Activated naive CD4-positive, alpha-beta T cell treated with anti-CD3 and anti-CD28 coated beads, Interleukin-2, amount 10 ng/mL, durations not matched to agents 7 days and 5 days (primary cell): ENCODE results near the gene TPMT.
"Not testable (repeated sequence)": the region's sequence is repeated elsewhere in the genome, so short reads cannot be mapped to it uniquely, and the experiment has no call there.

ENCODE experiments used
- CTCF ChIA-PET: fragments of 350-600 bp; sonication (Branson Sonifier 250); formaldehyde crosslinking; loops from one replicate; lab custom pipeline; 2021; ENCODE audit warnings: antibody characterized with exemption; lab: Charles Lee
- DNase-seq: peaks from one replicate; pipeline ENCODE4 v3.0.0-alpha.2; 2020
- H3K27ac Mint-ChIP-seq: one replicate; pipeline ENCODE4 v1.8.0; 2021; ENCODE audit warnings: mild to moderate bottlenecking, moderate library complexity, mixed read lengths
- H3K27me3 Mint-ChIP-seq: one replicate; pipeline ENCODE4 v1.8.0; 2021; ENCODE audit warnings: mild to moderate bottlenecking, mixed read lengths
- H3K36me3 Mint-ChIP-seq: one replicate; pipeline ENCODE4 v1.8.0; 2021; ENCODE audit warnings: mixed read lengths
- H3K4me1 Mint-ChIP-seq: one replicate; pipeline ENCODE4 v1.8.0; 2021; ENCODE audit warnings: mixed read lengths
- H3K4me3 Mint-ChIP-seq: one replicate; pipeline ENCODE4 v1.8.0; 2021; ENCODE audit warnings: mild to moderate bottlenecking, moderate library complexity, mixed read lengths
- H3K9me3 Mint-ChIP-seq: one replicate; pipeline ENCODE4 v1.8.0; 2021; ENCODE audit warnings: mixed read lengths

TPMT gene

GRCh38 chr6:18171871-18172270 is 17.0 kb upstream of the TPMT start:
- CTCF ChIA-PET = no interaction called here
- H3K4me3 Mint-ChIP-seq = no peak overlapping the region

DNA sequence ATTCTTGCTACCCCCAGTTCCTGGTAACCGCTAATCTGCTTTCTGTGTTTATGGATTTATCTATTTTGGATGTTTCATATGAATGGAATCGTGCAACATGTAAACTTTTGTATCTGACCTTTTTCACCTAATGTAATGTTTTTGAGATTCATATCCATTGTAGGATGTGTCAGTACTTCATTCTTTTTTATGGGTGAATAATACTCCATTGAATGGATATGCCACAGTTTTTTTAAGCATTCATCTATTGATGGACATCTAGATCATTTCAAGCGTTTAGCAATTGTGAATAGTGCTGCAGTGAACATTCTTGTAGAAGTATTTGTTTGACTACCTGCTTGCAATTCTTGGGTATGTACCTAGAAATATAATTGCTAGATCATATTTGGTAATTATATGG is 13.4 kb upstream of the TPMT start:
- H3K27me3 Mint-ChIP-seq = no peaks in the 10 kb centered on the region
- no peak overlapping the region for H3K4me3 Mint-ChIP-seq
- H3K36me3 Mint-ChIP-seq = peaks cover 22% of the 10 kb centered on the region
- no peak overlapping the region for H3K27ac Mint-ChIP-seq
- DNase-seq = no peak
- no peaks in the 10 kb centered on the region for H3K4me1 Mint-ChIP-seq
- CTCF ChIA-PET = no interaction called here
- H3K9me3 Mint-ChIP-seq = peaks cover 3% of the 10 kb centered on the region

More at GRCh38 chr6:18171871-18172270, 17.0 kb upstream of the TPMT start:
- H3K4me1 Mint-ChIP-seq = no peaks in the 10 kb centered on the region
- no peak overlapping the region for H3K27ac Mint-ChIP-seq
- H3K9me3 Mint-ChIP-seq = peaks cover 3% of the 10 kb centered on the region
- no peak for DNase-seq
- peaks cover 29% of the 10 kb centered on the region for H3K36me3 Mint-ChIP-seq
- no peaks in the 10 kb centered on the region for H3K27me3 Mint-ChIP-seq

- peaks cover 3% of the 10 kb centered on the region for H3K9me3 Mint-ChIP-seq
- H3K4me3 Mint-ChIP-seq = no peak overlapping the region
- H3K36me3 Mint-ChIP-seq = peaks cover 27% of the 10 kb centered on the region
- no peak for DNase-seq
- no peak overlapping the region for H3K27ac Mint-ChIP-seq
- H3K4me1 Mint-ChIP-seq = no peaks in the 10 kb centered on the region
- CTCF ChIA-PET = interaction anchor here (0.6 kb wide), 2 partner anchors 35 to 1242 kb away, joined by 3 read pairs; no protein-coding TSS in a partner anchor
- H3K27me3 Mint-ChIP-seq = no peaks in the 10 kb centered on the region
Observed at GRCh38 chr6:18166312-18167036, 11.6 kb upstream of the TPMT start.

DNA sequence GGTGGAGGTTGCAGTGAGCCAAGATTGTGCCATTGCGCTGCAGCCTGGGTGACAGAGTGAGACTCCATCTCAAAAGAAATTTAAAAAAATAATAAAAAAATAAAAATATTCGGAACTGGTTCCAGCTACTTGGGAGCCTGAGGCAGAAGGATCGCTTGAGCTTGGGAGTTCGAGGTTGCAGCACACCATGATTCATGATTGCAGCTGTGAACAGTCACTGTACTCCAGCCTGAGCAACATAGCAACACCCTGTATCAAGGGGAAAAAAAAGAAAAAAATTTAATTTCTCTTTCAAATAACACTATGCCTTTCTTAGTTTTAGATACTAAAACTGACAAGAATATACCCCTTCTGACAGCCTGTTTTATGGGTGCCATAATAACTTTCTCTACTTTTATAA is 10.9 kb upstream of the TPMT start:
- no peak overlapping the region for H3K4me3 Mint-ChIP-seq
- CTCF ChIA-PET = no interaction called here
- H3K4me1 Mint-ChIP-seq = peaks cover 6% of the 10 kb centered on the region
- H3K36me3 Mint-ChIP-seq = peaks cover 32% of the 10 kb centered on the region
- H3K27ac Mint-ChIP-seq = no peak overlapping the region
- no peak for DNase-seq
- H3K9me3 Mint-ChIP-seq = peaks cover 3% of the 10 kb centered on the region
- H3K27me3 Mint-ChIP-seq = no peaks in the 10 kb centered on the region

- Mint-ChIP-seq H3K9me3 (no peaks in the 10 kb centered on the region), H3K4me1 (peaks cover 9% of the 10 kb centered on the region)
- DNase-seq = no peak
Observed at GRCh38 chr6:18162401-18162800, 7.5 kb upstream of the TPMT start.

GRCh38 chr6:18161431-18161830 is 6.6 kb upstream of the TPMT start:
- CTCF ChIA-PET = no interaction called here
- no peaks in the 10 kb centered on the region for H3K27me3 Mint-ChIP-seq
- H3K36me3 Mint-ChIP-seq = peaks cover 26% of the 10 kb centered on the region
- H3K4me1 Mint-ChIP-seq = peaks cover 11% of the 10 kb centered on the region
- H3K4me3 Mint-ChIP-seq = no peak overlapping the region
- DNase-seq = no peak
- H3K27ac Mint-ChIP-seq = peak overlapping the region; percentile 16
- no peaks in the 10 kb centered on the region for H3K9me3 Mint-ChIP-seq

More at GRCh38 chr6:18162401-18162800, 7.5 kb upstream of the TPMT start:
- no peaks in the 10 kb centered on the region for H3K27me3 Mint-ChIP-seq
- no peak overlapping the region for H3K4me3 Mint-ChIP-seq
- no peak overlapping the region for H3K27ac Mint-ChIP-seq
- CTCF ChIA-PET = no interaction called here
- H3K36me3 Mint-ChIP-seq = peaks cover 26% of the 10 kb centered on the region

DNA sequence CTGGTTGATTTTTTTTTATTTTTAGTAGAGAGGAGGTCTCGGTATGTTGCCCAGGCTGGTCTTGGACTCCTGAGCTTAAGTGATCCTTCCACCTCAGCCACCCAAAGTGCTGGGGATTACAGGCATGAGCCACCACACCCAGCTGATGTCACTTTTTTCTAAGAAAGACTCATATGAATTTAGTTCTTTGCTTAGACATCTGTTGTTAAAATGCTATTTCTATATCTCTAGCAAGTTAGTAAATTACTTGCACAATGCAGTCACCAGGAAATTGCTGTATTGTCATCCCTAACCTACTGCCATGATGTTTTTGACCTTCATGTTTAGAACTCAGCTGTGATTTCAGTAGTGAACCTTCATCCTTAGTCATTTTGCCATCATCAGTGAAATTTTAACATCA is 6.0 kb upstream of the TPMT start:
- H3K4me3 Mint-ChIP-seq = no peak overlapping the region
- H3K27ac Mint-ChIP-seq = peak overlapping the region; percentile 16
- H3K4me1 Mint-ChIP-seq = peaks cover 16% of the 10 kb centered on the region
- peaks cover 26% of the 10 kb centered on the region for H3K36me3 Mint-ChIP-seq
- H3K27me3 Mint-ChIP-seq = no peaks in the 10 kb centered on the region
- no peaks in the 10 kb centered on the region for H3K9me3 Mint-ChIP-seq
- DNase-seq = no peak
- CTCF ChIA-PET = no interaction called here

DNA sequence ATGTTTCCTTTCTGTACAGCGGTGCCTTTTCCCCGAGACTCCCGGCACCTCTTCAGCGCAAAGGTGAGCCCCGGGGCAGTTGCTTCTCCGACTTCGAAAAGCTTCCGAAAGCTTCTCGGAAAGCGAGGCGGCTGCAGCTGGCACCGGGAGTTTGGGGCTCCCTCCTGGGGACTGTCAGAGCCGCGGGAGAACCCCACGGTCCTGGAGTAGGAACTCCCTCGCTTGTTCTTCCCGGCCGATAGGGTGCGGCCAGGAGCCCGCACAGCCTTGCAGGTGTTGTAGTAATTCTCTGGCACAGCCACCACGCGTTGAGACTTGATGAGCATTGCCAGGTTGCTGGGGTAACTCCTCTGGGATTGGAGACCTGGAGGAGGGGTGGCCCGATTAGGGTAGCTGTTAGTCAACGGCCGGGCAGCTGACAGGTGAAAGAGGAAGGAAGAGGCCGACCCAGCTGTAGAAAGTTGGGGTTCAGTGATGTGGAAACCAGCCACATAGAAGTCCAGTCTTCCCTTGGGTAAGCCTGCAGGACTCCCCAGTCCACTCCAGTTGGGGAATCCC is 1.1 kb upstream of the TPMT start:
- peak; percentile 59 for DNase-seq
- Mint-ChIP-seq H3K4me3 (peak overlapping the region; percentile 98), H3K27ac (peak overlapping the region; percentile 83), H3K36me3 (peaks cover 11% of the 10 kb centered on the region), H3K27me3 (peaks cover 9% of the 10 kb centered on the region), H3K9me3 (no peaks in the 10 kb centered on the region), H3K4me1 (peaks cover 32% of the 10 kb centered on the region)
- CTCF ChIA-PET = no interaction called here

GRCh38 chr6:18155150-18155863 is 430 bp upstream of the TPMT start, which contains the start of gene KDM1B:
Gene KDM1B, plus strand, starts transcription at chr6:18155422. Its CDS starts 4,474 bp downstream, at chr6:18159896.
- Mint-ChIP-seq H3K4me1 (peaks cover 30% of the 10 kb centered on the region), H3K9me3 (no peaks in the 10 kb centered on the region), H3K27me3 (peaks cover 9% of the 10 kb centered on the region), H3K36me3 (peaks cover 10% of the 10 kb centered on the region), H3K27ac (peak within 1 kb of the TSS; percentile 94), H3K4me3 (peak within 1 kb of the TSS; percentile 98)
- peak; percentile 99 for DNase-seq
- CTCF ChIA-PET = no interaction called here

DNA sequence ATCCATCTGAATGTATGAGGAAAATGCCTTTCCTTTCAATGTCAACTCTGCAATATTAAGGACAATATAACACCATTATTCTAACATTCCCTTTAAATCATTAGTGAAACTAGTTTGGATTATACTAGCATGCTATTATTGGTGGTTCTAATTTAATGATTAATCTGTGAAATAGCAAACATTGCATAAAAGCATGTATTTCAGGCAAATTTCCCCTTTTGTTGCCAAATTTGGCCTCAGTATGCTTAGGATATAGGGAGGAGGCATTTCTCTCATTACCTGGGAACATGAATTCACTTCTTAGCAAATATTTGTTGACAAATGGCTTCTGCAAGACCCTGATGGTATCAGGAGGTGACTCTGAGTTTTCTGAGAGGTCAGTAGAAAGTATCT is 1.6 kb downstream of the TPMT start:
- H3K9me3 Mint-ChIP-seq = no peaks in the 10 kb centered on the region
- CTCF ChIA-PET = no interaction called here
- H3K27ac Mint-ChIP-seq = no peak overlapping the region

DNA sequence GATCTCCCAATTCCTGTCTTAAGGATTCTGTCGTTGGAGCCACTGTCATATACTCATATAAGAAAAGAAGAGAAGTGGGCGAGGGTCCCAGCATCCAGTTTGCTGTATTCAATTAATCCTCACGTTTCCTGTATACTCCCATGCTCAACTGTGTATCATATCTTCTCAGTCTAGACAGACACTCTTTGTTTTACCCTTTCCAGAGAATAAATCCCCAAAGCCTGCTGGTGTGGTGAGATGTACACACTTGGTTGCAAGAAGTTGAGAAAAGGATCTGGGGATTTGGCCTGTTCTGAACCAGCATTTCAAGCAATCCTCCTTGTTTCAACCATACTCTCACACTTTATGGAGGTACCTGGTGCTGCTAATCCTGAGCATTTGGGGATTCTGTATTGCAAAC is 3.1 kb downstream of the TPMT start:
- Mint-ChIP-seq H3K4me3 (no peak overlapping the region), H3K27me3 (peaks cover 9% of the 10 kb centered on the region), H3K9me3 (no peaks in the 10 kb centered on the region), H3K4me1 (peaks cover 27% of the 10 kb centered on the region), H3K36me3 (peaks cover 4% of the 10 kb centered on the region), H3K27ac (no peak overlapping the region)
- no peak for DNase-seq
- CTCF ChIA-PET = no interaction called here

More for the DNA sequence above, 1.6 kb downstream of the TPMT start:
- H3K36me3 Mint-ChIP-seq = peaks cover 4% of the 10 kb centered on the region
- H3K4me3 Mint-ChIP-seq = no peak overlapping the region
- H3K27me3 Mint-ChIP-seq = peaks cover 9% of the 10 kb centered on the region
- H3K4me1 Mint-ChIP-seq = peaks cover 27% of the 10 kb centered on the region
- DNase-seq = no peak

DNA sequence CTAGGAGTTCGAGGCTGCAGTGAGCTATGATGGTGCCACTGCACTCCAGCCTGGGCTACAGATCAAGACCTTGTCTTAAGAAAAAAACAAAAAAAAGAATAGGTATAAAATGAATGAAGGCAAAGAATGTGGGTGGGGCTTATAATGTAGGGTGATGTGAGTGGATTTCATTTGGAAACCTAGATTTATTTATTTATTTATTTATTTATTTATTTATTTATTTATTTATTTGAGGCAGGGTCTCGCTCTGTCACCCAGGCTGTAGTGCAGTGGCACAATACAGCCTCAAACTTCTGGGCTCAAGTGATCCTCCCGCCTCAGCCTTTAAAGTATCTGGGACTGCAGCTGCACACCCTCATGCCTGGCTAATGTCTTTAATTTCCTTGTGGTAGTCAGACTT is 3.5 kb downstream of the TPMT start:
- DNase-seq, H3K27me3 Mint-ChIP-seq, H3K9me3 Mint-ChIP-seq, H3K27ac Mint-ChIP-seq, H3K4me3 Mint-ChIP-seq, H3K36me3 Mint-ChIP-seq, CTCF ChIA-PET: not testable (repeated sequence)
- peaks cover 25% of the 10 kb centered on the region for H3K4me1 Mint-ChIP-seq

DNA sequence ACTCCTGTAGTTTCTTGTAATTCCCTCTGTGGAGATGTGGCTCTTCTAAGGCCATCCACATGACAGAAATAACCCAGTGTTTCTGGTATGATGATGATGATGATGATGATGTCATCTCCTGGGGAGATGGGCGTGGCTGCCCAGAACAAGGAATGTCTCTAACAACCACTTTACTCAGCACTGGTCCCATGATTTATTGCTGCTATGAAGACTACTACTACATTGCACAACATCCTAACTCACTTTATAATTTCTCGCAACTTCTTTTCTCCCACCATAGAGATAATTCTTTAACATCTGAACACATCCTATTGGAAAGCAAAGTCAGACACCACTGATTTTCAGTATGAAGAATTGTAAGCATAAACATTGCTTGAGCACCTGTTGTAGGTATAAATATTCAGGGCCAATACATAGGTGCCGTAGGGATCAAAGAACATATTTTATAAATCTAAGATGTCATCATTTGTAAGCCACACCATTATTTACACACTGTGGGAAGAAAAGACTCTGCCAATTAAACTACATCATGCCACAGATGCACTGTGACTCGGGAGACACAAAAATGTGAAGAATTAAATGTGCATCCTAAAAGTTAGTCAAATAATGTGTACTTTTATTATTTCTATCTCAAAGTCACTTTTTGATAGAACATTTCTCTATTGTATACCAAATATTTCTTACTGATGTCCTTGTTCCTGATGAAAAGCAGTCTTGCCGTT is 6.4 kb downstream of the TPMT start:
- Mint-ChIP-seq H3K36me3 (peaks cover 3% of the 10 kb centered on the region), H3K9me3 (no peaks in the 10 kb centered on the region), H3K27ac (no peak overlapping the region), H3K4me1 (peaks cover 9% of the 10 kb centered on the region), H3K4me3 (no peak overlapping the region), H3K27me3 (peaks cover 4% of the 10 kb centered on the region)
- CTCF ChIA-PET = no interaction called here
- no peak for DNase-seq

DNA sequence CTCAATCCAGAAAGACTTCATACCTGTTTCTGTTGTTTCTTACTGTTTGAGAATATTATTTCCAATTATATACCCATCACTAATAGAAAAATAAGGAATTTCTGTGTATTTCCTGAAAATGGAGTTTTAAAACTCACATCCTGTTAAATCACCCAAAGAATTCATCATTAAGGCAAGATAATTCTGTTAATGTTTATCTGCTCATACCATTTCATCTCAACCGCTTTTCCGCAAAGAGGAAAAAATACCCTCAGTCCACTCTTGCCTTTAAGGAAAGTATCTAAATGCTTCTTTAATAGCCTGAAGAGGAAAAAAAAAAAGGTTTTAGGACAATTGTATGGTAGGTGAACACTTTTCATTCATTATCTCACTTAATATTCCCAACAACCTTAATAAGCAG is 7.3 kb downstream of the TPMT start:
- H3K9me3 Mint-ChIP-seq = no peaks in the 10 kb centered on the region
- H3K4me3 Mint-ChIP-seq = no peak overlapping the region
- no peak for DNase-seq
- H3K4me1 Mint-ChIP-seq = peaks cover 2% of the 10 kb centered on the region
- CTCF ChIA-PET = no interaction called here
- H3K27ac Mint-ChIP-seq = no peak overlapping the region
- peaks cover 3% of the 10 kb centered on the region for H3K36me3 Mint-ChIP-seq
- no peaks in the 10 kb centered on the region for H3K27me3 Mint-ChIP-seq
